HG02981 (cell line): Measurements from ENCODE around the gene VAMP5.
A peak's percentile ranks its signal among the peaks of the same experiment; 100 is the strongest.
"Not testable (repeated sequence)": the region's sequence is repeated elsewhere in the genome, so short reads cannot be mapped to it uniquely, and the experiment has no call there.

Source experiments
- ATAC-seq: cut with Tn5 transposase; IDR thresholded peaks from one replicate; pipeline ENCODE4 v1.9.1; 2021; ENCODE audit warnings: mild to moderate bottlenecking, moderate library complexity; ENCODE audit not compliant: unreplicated experiment

VAMP5 gene

DNA sequence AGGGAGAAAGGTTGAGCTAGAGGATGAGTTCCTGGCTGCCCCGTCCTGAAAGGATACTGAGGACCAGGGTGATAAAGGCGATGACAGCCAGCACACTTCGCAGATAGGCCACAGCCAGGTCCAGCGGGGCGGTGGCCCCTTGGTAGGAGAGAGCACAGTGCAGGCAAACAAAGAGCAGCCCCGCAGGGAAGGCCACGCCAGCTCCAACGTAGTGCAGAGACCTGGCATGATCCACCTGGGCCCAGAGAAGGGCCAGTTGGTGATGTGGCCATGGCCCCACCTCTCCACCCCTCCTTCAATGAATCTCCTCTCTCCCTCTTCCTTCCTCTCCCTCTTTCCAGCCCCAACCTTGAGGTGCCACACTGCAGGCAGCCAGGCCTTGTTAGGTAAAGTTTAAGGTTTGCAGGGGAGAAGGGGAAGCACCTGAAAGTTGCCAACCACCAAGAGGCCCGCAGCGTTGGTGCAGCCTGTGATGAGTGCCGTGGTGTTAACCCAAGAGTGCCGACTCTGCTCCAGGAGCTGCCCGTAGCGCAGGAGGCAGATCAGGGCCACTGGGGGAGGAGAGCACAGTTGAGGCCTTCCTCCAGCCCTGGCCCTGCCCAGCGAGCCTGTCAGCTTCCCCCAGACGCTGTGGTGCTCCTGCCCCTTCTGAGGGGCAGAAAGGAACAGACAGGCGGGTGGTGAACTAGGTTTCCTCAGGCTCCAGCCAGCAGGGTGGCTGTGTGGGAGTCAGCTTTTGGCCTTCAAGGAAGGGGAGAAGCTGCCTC, 15.4 kb downstream of the VAMP5 start:
- no peak for ATAC-seq

DNA sequence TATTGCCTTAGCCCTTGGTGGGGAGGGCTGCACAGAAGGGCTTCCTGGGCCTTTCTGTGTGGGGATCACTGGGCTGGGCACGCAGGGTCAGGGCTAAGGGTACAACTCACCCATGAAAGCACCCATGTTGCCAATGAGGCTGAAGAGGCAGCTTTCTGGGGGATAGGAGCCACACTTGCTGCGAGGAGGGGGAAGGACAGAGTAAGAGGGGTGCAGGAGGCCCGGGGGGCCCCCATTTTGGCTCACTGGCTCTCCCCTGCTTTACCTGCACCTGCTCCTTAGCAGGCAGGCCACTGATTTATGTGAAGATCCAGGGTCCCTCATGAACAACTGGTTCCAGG, 16.0 kb downstream of the VAMP5 start:
- ATAC-seq, result no peak

DNA sequence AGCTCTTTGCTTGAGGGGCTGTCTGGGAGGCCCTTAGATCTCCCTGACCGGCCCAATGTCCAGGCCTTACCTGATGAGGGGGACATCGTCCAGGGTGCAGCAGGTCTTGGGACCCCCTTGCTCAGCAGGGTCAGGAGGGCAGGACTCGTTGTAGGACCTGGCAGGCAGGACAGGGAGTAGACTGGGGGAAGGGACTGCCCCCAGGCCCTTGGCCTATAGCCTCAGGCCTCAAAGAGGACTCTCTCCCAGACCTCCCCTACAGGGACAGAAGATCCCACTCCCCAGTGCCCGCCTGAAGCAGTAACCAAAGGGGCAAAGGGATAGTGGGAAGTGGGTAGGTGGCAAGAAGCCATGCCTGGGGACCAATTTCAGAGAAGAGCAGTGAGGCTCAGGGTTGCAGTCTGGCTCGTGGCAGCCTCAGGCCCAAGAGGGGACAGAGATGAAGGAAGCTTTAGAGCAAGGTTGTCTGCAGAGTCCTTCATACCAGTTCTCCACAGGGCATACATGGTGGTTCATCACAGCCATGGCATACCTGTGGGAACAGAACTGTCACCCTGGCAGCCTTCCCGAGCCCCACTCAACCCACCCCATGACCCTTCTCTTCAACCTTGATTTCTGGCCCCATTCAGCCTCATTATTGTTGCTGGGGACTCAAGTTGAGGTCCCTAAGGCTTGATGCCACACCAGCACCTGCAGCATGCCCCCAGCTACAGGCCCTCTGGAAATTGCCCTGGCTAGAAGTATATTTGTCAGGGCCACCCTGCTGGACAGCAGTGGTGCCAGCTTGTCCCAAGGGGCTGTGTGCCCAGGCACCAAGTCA, 16.9 kb downstream of the VAMP5 start:
- no peak for ATAC-seq

DNA sequence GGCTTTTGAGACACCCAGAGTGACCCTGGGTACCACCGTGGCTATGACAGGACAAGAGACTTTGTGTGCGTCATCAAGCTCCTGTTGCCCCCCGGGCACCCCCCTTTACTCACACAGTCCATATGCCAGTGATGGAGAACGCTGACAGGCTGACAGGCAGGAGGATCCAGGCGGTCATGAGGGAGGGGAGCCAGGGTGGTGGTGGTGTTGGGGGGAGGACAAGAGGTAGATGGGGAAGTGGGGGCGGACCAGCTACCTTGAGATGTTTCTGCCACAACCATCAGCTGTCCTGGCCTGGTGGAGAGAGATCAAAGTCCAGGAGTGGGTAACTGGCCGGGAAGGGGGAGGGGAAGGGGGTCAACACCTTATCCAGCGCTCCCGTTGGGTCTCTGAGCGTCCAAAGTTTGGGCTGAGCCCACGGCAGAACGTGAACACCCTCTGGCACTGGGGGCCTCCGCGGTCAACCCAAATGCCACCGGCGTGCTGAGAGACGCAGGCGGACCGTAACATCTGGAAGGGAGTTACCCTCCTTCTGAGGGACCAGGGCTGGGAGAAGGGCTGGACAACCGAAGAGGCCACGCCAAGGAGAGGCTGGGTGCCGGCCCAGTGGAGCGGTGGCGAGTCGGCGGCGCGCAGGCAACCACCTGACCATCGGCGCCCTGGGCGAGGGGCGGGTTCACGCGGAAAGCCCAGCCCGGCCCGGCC, 17.7 kb downstream of the VAMP5 start:
- ATAC-seq, result peak; percentile 27

DNA sequence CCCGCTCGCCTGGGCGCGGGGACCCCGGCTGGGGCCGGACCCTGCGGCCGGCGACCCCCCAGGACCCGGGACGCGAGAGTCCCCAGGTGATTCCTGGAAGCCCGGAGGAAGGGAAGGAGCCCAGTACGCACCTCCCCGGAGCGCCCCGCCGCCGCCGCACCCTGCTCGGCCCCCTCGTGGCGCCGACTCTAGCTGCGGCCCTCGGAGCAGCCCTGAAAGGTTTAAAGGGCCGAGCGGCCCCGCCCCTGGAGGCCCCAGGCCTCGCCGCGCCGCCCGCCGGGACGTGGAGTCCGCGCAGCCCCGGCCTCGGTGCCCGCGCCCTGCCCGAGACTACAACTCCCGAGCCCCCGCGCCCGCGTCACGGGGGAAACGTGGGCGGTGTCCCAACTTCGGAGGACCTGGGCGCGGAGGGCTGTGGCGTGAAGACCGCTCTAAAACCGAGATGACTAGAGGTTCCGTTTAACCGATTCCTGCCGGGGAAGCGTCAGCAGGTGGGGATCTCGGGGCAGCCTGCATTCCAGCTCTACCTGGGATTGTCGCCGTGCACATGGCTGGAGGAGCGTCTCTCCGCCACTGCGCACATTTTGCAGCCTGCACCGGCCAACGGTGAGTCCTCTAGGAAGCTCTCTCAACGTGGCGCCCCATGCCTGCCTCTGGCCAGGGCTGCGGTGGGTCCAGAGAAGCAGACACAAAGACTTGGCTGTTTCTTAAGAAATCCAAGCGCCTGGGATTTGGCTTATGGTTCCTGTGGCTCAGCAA, 18.4 kb downstream of the VAMP5 start, which contains the start of gene TMEM150A:
Gene TMEM150A (minus strand): TSS at position 223 of the 759 bp plus-strand sequence. CDS start 750 bp downstream, outside the sequence.
- peak; percentile 96 for ATAC-seq

DNA sequence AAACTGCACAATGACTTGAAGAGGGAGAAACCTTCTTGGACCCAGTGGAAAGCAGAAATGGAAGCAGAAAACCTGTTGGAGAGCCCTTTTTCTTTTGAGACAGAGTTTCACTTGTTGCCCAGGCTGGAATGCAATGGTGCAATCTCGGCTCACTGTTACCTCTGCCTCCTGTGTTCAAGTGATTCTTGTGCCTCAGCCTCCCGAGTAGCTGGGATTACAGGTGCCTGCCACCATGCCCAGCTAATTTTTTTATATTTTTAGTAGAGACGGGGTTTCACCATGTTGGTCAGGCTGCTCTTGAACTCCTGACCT, 19.9 kb downstream of the VAMP5 start:
- not testable (repeated sequence) for ATAC-seq

DNA sequence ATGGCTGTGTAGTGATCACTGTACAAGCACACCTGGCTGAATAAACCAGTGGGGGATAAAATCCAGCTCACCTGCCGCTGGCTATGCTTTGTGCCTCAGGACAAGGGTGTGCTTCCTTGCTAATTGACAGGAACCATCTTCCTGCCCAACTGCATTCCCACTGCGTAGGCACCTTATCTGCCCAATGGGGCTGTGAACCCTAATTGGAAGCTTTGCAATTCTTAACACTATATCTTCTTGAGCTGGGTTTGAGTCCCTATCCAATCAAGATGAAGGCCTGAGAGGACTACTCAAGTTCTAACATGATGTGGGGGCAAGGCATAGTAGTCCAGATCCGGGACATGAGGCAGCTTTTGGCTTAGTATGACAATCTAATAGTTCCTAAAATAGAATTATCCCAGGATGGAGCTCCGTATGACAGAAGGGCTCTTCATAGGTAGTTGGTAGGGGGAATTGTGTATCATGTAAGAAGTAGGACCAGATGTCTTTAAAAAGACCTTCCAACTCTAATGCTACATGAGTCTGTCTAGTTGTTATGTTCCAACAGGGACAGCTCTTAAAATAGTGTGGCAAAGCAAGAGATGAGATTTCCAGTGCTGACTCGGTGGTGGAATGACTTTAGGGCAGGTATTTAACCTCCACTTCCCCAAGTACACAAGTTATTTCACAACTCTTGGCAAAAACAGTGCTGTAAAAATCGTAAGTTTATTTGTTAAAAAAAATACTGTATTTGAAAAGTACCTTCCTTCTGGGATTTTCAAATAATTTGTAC, 20.5 kb downstream of the VAMP5 start:
- no peak for ATAC-seq

DNA sequence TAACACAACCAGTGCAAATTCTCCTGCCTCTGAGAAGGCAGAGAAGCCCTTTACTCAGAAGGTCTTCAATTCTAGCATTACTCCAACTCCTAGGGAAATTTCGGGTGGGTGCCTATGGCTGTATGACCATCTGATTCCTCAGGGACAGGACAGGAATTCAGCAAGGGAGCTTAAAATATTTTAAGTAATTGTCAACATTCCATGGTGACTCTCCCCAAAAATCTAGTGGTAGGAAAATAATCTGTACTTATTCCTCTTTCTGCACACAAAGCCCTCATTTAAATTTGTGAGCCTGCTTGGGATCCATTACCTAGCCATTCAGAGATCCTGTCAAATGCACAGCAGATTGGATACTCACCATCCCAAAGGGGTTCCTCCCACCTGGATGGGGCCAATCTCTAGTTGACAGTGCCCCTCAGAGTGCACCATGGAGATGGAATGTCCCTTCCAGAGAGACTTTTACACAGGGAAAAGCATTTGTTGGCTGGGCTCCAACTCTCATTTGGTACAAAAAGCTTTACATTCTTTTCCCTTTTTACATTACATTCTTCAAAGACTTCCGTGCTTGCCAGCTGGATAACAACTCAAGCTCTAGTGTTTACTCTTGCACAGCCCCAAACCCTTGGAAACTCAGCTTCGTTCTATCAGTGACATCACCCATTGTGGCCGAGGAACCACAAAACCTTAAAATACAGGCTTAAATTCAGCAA, 21.3 kb downstream of the VAMP5 start:
- ATAC-seq, result no peak

DNA sequence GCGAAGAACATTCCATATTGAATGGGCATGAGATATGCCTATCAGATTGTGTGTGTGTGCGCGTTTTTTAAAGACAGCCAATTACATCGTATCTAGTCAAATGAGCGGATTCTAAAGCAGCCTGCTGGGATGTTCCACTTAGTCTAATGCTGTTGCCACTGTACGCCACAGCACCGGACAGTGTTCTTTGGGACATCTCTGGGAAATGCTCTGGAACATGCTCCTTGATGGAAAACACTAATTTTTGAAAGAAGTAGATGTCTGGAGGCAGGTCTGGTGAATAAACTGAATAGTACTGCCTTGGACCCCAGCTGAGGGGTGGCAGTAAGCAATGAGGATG, 21.9 kb downstream of the VAMP5 start:
- no peak for ATAC-seq

DNA sequence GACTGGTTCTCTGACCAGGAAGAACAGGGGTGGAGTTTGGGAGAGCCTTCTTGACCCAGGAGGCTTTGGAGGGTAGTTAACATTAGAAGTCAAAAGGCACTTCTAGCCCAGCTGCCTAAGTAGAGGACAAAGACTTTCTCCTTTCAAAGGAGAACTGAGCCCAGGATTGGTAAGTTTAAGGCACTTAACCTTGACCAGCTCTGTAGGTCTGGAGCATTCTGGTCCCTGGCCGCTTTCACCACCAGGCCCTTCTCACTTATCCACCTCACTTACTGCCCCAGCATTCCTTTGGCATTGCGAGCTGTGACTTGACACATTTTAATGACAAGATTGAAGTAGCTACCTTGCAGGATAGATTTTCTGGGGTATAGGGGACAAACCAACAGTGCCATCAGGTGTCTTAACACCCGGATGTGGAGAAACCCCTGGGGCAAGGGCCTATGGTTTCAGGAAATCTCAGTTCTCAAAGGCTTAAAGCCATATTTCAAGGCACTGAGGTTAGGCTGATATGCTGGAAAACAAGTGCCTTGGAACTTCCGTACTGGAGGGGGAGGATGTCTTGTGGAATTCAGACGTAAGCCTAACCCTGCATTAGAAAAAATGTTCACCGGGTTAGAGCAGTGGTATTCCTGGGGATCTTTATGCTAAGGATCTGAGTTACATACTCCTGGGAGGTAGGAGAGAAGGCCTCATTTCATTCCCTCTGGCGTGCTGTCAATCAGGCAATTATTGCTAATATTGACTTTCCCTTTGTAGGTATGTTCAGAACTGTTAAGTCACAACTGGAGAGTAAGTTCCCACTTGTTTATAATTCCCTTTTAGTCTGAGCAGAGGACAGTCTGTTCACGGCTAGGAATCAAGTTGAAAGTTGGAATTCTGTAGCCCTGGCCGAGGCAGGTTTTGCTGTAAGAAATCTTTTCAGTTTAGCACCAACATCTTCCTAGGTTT, 23.3 kb downstream of the VAMP5 start:
- ATAC-seq, result no peak

DNA sequence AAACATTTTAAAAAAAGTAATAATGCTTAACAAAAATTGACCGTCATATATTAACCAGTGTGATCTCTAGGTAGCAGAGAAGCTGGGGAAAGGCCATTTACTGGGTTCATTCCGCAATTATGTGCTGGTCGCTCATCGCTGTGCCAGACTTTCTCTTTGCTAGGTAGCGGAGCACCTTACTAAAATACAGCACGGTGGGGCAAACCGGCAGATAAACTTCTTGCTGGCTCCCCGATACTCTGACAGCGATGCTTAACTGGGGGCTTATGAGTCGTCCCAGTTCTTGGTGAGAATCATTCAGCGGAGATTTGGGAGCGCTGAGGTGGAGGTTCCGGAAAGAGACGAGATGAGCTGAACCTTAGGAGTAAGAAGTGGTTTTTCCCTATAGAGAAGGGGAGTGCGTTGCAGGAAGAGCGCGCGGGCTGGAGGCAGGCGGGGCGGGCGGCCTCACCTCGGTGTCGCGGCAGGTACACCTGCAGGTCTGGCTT, 27.0 kb downstream of the VAMP5 start:
- ATAC-seq, result no peak

DNA sequence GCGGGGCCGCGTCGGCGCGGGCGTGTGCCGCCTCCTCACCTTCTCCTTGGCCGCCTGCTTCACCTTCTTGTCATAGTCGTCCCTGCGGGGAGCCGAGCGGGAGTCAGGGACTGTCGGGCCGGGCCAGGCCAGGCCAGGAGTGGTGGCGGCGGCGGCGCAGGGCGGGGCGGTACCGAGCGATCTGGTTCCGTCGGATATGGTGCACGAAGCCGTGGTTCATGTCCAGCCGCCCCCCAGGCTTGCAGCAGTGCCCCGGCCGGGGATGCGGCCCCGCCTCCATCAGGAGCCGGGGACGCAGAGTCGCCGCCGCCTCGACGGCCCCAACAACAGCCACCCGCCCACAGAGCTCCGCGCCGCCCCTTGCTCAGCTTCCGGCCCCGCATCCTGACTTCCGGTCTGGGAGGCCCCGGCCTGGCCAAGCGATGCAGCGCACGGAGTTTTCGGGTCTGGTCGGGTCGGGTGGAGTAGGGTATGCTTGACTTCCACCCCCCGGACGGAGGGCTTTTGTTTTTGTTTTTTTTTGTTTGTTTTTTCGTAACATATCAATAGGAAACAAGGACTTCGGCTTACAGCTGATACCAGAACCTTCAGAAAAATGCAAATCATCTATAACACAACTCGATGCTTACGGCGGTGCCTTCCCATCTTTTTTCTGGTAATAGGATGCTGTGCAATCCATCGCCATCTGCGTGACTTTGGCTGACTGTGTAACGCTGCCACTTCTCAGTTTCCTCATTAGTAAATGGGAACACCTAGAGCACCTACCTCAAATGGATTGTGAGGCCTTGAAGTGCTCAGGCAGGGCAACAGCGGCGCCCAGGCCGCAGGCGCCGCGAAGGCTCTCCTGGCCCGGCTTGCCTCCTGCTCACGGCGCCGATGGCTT, 27.7 kb downstream of the VAMP5 start, which contains the start of gene C2orf68:
Gene C2orf68 (minus strand): TSS at position 362 of the 883 bp plus-strand sequence. CDS start 82 bp downstream, at position 280.
- ATAC-seq, result peak; percentile 74

DNA sequence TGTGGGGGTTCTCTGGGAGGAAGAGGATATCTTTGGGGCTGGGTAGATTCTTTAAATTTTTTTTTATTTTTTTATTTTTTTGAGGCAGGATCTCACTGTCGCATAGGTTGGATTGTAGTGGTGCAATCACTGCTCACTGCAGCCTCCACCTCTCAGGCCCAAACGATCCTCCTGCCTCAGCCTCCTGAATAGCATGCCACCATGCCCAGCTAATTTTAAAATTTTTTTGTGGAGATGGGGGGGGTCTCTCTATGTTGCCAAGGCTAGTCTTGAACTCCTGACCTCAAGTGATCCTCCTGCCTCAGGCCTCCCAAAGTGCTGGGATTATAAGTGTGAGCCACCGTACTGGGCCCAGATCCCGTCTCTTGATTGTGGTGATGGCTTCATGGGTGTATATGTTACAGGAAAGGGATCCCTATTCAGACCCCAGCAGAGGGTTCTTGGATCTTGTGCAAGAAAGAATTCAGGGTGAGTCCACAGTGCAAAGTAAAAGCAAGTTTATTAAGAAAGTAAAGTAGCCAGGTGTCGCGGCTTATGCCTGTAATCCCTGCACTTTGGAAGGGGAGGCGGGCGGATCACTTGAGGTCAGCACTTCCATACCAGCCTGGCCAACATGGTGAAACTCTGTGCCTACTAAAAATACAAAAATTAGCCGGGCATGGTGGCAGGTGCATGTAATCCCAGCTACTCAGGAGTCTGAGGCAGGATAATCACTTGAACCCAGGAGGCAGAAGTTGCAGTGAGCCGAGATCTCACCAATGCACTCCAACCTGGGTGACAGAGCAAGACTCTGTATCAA, 29.7 kb downstream of the VAMP5 start:
- no peak for ATAC-seq

DNA sequence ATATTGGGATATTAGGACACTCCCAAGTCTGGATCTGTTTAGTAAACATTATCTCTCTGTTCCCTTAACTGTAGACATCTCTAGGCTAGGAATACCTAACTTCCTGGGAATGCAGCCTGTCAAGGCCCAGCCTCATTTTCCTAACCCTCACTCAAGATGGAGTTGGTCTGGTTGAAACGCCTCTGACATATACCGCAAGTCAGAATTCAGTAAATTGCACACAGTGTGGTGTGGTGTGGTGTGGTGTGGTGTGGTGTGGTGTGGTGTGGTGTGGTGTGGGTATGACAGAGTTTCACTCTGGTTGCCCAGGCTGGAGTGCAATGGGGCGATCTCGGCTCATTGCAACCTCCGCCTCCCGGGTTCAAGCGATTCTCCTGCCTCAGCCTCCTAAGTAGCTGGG, 30.5 kb downstream of the VAMP5 start:
- not testable (repeated sequence) for ATAC-seq

DNA sequence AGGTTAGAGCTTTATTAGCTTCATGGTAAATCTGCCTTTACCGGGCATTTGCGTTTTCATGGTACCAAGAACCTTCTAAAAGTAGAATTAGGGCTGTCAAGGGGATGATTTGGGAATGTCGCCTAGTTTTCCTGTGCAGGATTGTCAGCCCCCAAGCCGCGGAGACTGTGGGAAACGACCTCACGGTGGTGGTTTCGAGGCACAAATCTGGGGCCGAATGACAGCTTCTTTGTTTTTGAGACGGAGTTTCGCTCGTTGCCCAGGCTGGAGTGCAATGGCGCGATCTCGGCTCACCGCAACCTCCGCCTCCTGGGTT, 31.1 kb downstream of the VAMP5 start:
- no peak for ATAC-seq

DNA sequence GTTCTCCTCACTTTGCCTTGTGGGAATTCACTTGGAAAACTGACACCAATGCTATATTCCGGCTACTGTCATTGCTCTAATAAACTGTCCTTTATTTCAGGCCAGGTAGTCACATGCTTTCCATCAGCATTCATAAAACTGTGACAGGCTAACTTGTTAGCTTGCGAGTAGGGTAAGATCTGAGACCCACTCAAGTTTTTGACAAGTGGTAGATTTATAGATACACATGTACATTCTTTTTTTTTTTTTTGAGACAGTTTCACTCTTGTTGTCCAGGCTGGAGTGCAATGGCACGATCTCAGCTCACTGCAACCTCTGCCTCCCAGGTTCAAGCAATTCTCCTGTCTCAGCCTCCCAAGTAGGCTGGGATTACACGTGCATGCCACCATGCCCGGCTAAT, 33.5 kb downstream of the VAMP5 start:
- ATAC-seq, result not testable (repeated sequence)

DNA sequence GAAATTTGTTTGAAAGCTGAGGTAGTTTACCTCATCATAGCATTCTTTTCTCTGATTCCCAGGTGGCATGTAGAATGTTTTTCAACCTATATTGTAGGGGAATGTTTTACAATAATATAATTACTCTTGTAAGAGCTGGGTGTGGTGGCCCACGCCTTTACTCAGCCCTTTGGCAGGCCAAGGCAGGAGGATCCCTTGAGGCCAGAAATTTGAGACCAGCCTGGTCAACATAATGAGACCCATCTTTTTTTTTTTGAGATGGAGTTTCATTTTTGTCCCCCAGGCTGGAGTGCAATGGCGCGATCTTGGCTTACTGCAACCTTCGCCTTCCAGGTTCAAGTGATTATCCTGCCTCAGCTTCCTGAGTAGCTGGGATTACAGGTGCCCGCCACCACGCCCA, 35.4 kb downstream of the VAMP5 start:
- no peak for ATAC-seq
